GM12878 (cell line): ENCODE measurements around the gene SLC2A5. TPM values are rescaled to one million over a fixed set of nuclear protein-coding genes. Genes with fewer than 3 reads are reported as not detected.
A peak's percentile ranks its signal among the peaks of the same experiment; 100 is the strongest.

Source experiments
- BCLAF1 ChIP-seq: fragments of 450-650 bp; IDR thresholded peaks from 2 replicates; pipeline ENCODE4 v1.6.1; 2017; ENCODE audit warnings: antibody characterized with exemption, mild to moderate bottlenecking, moderate library complexity
- BHLHE40 ChIP-seq, 2 experiments: fragments of 450-650 bp in 1 of 2; IDR thresholded peaks; 2 replicates each; pipeline ENCODE4 v1.6.1; 2011 to 2017; ENCODE audit warnings: low read depth in 2 of 2, borderline replicate concordance in 1 of 2, improper control_type of control experiment in 1 of 2, low read length in 1 of 2, mild to moderate bottlenecking in 1 of 2
- CREM ChIP-seq: IDR thresholded peaks from 2 replicates; pipeline ENCODE4 v1.6.1; 2014; ENCODE audit warnings: antibody characterized with exemption, low read depth
- CUX1 ChIP-seq: IDR thresholded peaks from 2 replicates; pipeline ENCODE4 v1.6.1; 2012; ENCODE audit warnings: improper control_type of control experiment, low read depth, low read length; ENCODE audit not compliant: insufficient replicate concordance
- E2F8 ChIP-seq: fragments of 450-650 bp; IDR thresholded peaks from 2 replicates; pipeline ENCODE4 v1.6.1; 2018; ENCODE audit warnings: mild to moderate bottlenecking, low read depth, moderate library complexity; ENCODE audit not compliant: partially characterized antibody
- EGR1 ChIP-seq, 2 experiments: IDR thresholded peaks; 1 replicate in 1 of 2; 2 replicates in 1 of 2; pipeline ENCODE4 v1.6.1; 2011 to 2012; ENCODE audit warnings: low read depth in 2 of 2, low read length in 2 of 2, borderline replicate concordance in 1 of 2, mild to moderate bottlenecking in 1 of 2, moderate library complexity in 1 of 2
- MLLT1 ChIP-seq: fragments of 450-650 bp; IDR thresholded peaks from 2 replicates; pipeline ENCODE4 v1.6.1; 2016; ENCODE audit warnings: mild to moderate bottlenecking
- NFXL1 ChIP-seq: fragments of 450-650 bp; IDR thresholded peaks from 2 replicates; pipeline ENCODE4 v1.6.1; 2017; ENCODE audit warnings: antibody characterized with exemption, mild to moderate bottlenecking, borderline replicate concordance
- POLR2A ChIP-seq: IDR thresholded peaks from 2 replicates; pipeline ENCODE4 v1.6.1; 2011; ENCODE audit warnings: low read depth, mild to moderate bottlenecking, low read length
- SMAD5 ChIP-seq: IDR thresholded peaks from 2 replicates; pipeline ENCODE4 v1.6.1; 2016; ENCODE audit warnings: antibody characterized with exemption, low read depth
- TBL1XR1 ChIP-seq: IDR thresholded peaks from 2 replicates; pipeline ENCODE4 v1.6.1; 2012; ENCODE audit warnings: low read depth, low read length, improper control_type of control experiment
- USF1 ChIP-seq: IDR thresholded peaks from 2 replicates; pipeline ENCODE4 v1.6.1; 2011; ENCODE audit warnings: borderline replicate concordance, low read depth, mild to moderate bottlenecking, moderate library complexity, mixed read lengths, low read length; ENCODE audit not compliant: insufficient read depth; ENCODE audit errors: extremely low read length
- ZNF622 ChIP-seq: fragments of 450-650 bp; IDR thresholded peaks from 2 replicates; pipeline ENCODE4 v1.6.1; 2017; ENCODE audit warnings: mild to moderate bottlenecking, inconsistent platforms
- polyA plus RNA-seq, 11 experiments: library from polyadenylated mRNA; depleted of rRNA in 4 of 11; unstranded in 6 of 11; stranded (reverse) in 5 of 11; fragments of >200 nt; fragmentation: Nextera tagmentation in 4 of 11; fragmentation: Illumina TruSeq in 1 of 11; extraction: Ambion mirVana in 4 of 11; extraction: Trizol in 1 of 11; gene quantifications; 1 replicate in 1 of 11; 2 replicates in 10 of 11; pipeline versions ENCODE4 v1.2.1 to v1.2.3, GENCODE V29; 2011 to 2016; ENCODE audit warnings: inconsistent platforms in 2 of 11, missing spikeins in 2 of 11, low read depth in 1 of 11
- total RNA-seq, 4 experiments: library from RNA; depleted of rRNA in 3 of 4; stranded (reverse); fragments of >200 nt in 3 of 4; fragmentation: Illumina TruSeq in 1 of 4; extraction: Trizol in 1 of 4; gene quantifications; 2 replicates each; pipeline versions ENCODE4 v1.2.1 to v1.2.3, GENCODE V29; 2013 to 2021

Gene SLC2A5
- total and polyA plus RNA-seq, 10 of the 15 experiments (the other 5 are each of a cell fraction or from before 2014, with no cell fraction given) = 4.5 to 76.6 (median 23.9) TPM

- TF ChIP-seq CREM (peak; percentile 86), BHLHE40 (IDR thresholded peaks at IDR 0.05; ENCODE audit: borderline replicate concordance in 1 of 2, low read depth in 2 of 2, low read length in 1 of 2) (peak; percentile 42 to 81; a peak in 2 of 4 replicates), E2F8 (no peak), BCLAF1 (no peak), ZNF622 (no peak), EGR1 (IDR thresholded peaks at IDR 0.05; ENCODE audit: borderline replicate concordance in 1 of 2, low read depth in 2 of 2, low read length in 2 of 2) (no peak), MLLT1 (peak; percentile 75), NFXL1 (no peak), USF1 (no peak), TBL1XR1 (peak; percentile 89), SMAD5 (no peak), CUX1 (no peak), POLR2A (peak; percentile 84)
Observed at GRCh38 chr1:9069326-9070100, at the start of gene SLC2A5 (continued).
